Femur (tissue), 1 donor: ENCODE results near the gene TACR1.
A peak's percentile ranks its signal among the peaks of the same experiment; 100 is the strongest.
"Not testable (repeated sequence)": the region's sequence is repeated elsewhere in the genome, so short reads cannot be mapped to it uniquely, and the experiment has no call there.

Experiments used
- DNase-seq: peaks from one replicate; pipeline ENCODE4 v3.0.0-alpha.2; 2017

TACR1 gene, protein sequence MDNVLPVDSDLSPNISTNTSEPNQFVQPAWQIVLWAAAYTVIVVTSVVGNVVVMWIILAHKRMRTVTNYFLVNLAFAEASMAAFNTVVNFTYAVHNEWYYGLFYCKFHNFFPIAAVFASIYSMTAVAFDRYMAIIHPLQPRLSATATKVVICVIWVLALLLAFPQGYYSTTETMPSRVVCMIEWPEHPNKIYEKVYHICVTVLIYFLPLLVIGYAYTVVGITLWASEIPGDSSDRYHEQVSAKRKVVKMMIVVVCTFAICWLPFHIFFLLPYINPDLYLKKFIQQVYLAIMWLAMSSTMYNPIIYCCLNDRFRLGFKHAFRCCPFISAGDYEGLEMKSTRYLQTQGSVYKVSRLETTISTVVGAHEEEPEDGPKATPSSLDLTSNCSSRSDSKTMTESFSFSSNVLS

DNA sequence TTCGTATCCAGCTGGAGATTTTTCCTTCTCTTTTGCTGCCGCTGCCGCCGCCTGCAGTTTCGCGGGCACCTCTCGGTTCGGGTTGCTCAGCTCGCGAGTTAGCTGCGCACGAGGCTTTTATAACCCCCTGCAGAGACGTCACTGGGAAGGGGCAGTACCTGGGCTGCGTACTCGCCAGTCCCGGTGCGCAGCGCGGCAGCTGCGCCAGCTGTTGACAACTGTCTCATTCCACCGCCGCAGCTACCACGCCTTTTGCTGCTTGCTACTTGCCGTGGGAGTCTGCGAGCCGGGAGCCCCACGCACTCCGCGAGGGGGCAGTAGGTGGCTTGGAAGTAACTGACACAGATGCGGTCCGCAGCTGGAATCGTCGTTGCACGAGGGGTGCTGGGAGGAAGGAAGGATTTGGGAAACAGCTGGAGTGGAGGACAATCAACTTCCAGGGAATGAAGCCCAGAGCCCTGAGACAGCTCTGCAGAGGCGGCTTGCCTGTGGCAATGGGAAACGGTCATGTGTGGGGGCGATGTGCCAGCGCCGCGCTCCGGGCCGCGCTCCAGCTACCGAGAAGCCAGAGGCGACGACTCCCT, at the start of gene TACR1:
TSS of gene TACR1 (minus strand) at position 93 of the 584 bp plus-strand sequence. CDS start 586 bp downstream, outside the sequence.
- DNase-seq: peak; percentile 86

GRCh38 chr2:75248581-75248980, 49.3 kb upstream of the TACR1 start:
- DNase-seq: not testable (repeated sequence)

- DNase-seq: no peak
Measured at GRCh38 chr2:75246441-75247167, 47.3 kb upstream of the TACR1 start.

DNA sequence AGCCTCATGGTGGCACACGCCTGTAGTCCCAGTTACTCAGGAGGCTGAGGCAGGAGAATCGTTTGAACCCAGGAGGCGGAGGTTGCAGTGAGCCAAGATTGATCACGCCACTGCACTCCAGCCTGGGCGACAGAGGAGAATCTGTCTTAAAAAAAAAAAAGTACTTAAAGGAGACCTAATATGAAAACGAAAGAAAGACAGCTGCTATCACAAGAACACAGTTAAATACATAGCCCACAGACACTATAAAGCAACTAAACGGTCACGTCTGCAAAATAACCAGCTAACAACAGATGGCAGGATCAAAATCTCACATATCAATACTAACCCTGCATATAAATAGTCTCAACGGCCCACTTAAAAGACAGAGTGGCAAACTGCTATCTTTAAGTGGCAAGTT, 43.9 kb upstream of the TACR1 start:
- no peak for DNase-seq

DNA sequence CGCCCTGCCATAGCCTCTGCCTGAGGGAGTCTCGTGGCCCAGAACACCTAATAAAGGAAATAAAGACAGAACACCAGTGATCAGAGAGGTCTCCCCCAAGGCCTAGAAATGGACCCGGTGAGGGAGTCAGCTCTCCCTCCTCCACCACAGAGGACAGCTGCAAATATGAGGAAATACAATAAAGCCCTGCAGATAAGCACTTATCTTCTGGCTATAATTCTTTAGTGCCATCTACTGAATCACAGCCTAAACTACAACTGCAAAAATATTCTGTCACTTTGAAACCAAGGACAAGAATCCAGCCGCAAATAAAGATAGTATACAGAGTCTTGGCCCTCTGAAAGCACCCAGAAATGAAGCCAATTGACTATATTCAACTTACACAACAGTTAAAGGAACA, 42.4 kb upstream of the TACR1 start:
- no peak for DNase-seq

GRCh38 chr2:75238670-75239330, 39.5 kb upstream of the TACR1 start:
- no peak for DNase-seq

- DNase-seq: no peak
Measured at GRCh38 chr2:75237296-75237695, 38.0 kb upstream of the TACR1 start.

DNA sequence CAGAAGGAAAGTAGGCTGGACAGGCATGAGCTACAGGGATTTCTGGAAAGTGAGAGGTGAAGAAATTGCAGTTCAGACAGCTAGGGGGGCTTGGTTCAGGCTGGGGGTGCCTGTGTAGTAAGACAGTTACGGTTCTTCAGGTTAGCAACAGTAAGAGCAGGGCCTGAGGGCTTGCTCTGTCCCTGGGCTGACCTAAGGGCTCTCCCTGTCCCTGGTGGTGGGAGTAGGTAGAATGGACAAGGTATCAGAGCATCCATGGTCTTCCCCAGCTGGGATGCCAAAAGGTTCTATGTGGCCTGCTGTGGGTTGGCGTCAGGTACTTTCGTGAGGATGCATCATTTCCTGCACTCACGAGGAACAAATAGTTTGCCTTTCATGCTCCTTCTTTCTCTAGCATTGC, 34.6 kb upstream of the TACR1 start:
- DNase-seq: no peak

GRCh38 chr2:75226617-75227016, 27.3 kb upstream of the TACR1 start:
- DNase-seq: no peak

GRCh38 chr2:75226099-75226498, 26.8 kb upstream of the TACR1 start:
- DNase-seq: no peak

GRCh38 chr2:75224636-75225094, 25.3 kb upstream of the TACR1 start:
- DNase-seq: no peak

- no peak for DNase-seq
Measured at GRCh38 chr2:75222527-75222926, 23.2 kb upstream of the TACR1 start.

DNA sequence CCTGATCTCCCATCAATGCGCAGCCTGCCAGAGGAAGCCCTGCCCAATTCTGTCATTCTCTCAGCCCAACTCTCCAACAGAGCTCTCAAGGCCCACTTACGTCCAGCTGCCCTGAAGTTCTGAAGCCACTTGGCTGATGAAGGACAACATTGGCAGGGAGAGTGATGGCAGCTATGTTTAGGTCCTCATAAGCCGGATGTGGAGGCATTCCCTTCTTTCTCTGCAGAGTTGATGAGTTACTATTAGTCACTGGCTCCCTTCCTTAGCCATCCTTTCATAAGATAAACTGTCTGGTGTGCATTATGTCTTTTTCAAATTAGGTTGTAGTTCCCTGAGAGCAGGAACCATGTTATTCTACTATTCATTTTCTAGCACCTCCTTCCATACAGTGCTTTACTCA, 22.5 kb upstream of the TACR1 start:
- DNase-seq: no peak

- DNase-seq: not testable (repeated sequence)
Measured at GRCh38 chr2:75219213-75219612, 19.9 kb upstream of the TACR1 start.

- DNase-seq: no peak
Measured at GRCh38 chr2:75211266-75211770, 12.0 kb upstream of the TACR1 start.

DNA sequence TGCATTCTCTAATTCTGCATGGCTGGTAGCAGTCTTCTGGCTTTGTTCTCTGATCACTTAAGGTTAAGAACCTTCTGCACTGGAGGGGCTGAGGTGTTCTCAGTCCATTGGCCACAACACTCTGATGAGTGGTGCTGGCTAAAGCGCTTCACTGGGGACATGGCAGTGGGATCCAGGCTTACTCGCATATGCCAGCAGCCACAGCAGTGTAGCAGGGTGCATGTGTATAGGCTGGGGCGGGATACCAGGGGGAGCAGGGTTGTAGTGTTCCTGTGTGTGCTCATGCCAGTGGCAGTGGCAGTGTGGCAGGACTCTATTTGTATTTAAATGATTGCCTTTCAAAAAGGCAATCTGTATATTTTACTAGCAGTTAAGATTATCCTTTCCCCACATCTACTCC, 11.1 kb upstream of the TACR1 start:
- no peak for DNase-seq

DNA sequence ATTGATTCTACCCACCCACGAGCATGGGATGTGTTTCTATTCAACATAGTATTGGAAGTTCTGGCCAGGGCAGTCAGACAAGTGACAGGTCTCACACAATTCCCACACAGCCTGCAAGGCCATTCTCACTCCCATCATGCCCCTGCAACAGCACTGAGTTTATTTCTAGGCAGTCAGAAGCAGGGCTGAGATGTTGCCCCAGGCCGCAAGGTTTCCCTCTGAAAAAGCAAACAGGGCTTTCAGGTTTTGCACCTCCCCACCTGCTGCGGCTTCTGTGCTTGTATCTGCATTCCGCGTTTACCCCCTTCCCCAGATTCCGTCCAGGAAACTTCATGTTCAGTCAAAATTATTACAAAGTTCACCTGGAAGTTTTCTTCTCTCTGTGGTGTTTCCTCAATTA, 9.4 kb upstream of the TACR1 start:
- no peak for DNase-seq

- no peak for DNase-seq
Measured at GRCh38 chr2:75204833-75205232, 5.5 kb upstream of the TACR1 start.

- no peak for DNase-seq
Measured at GRCh38 chr2:75202359-75202758, 3.0 kb upstream of the TACR1 start.

GRCh38 chr2:75200140-75201096, 1.1 kb upstream of the TACR1 start:
- DNase-seq: peak; percentile 62

DNA sequence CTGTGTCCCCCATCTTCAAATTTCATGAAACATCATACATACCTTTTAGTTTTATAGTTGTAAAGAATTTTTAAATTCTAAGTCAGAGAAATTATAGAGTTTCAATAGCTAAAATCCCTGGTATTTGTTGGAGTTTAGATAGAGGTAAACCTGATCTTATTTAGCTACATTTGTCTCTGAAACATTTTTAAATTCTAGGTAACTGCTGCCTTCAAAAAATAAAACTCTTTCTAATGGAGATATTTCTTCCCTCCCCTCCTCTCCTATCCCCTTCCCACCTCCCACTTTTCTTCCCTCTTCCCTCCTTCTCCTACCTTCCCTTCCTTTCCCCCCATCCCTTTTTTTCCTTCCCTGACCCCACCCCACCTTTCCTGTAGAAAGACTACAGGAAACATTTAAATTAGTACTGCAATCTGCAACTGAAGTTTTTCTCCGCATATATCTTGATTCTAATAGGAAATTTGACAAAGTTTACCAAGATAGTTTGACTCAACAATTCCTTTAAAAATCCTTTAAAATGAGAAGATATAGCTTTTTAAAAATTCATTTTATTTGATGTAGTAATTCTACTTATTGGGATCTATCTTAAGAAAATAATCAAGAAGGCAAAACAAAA, 4.1 kb downstream of the TACR1 start:
- DNase-seq: no peak
